ENCODE measurements around the gene IL4R.
A peak's percentile ranks its signal among the peaks of the same experiment; 100 is the strongest.
"Not testable (repeated sequence)": the region's sequence is repeated elsewhere in the genome, so short reads cannot be mapped to it uniquely, and the experiment has no call there.

IL4R gene

DNA sequence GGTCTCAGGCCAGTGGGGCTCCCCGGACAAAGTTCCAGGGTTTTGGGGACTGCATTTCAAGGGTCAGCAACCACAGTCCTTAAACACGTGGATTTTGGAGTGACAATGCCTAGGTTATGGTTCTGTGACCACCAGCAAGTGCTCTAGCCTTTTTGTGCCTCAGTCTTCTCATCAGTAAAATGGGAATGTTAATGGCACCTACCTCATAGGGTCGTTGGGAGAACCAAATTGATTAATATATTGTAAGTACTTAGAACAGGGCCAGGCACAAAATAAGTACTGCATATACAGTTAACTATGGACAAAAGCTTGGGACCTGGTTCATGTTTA is 13.8 kb downstream of the IL4R start:
- no peak for DNase-seq

DNA sequence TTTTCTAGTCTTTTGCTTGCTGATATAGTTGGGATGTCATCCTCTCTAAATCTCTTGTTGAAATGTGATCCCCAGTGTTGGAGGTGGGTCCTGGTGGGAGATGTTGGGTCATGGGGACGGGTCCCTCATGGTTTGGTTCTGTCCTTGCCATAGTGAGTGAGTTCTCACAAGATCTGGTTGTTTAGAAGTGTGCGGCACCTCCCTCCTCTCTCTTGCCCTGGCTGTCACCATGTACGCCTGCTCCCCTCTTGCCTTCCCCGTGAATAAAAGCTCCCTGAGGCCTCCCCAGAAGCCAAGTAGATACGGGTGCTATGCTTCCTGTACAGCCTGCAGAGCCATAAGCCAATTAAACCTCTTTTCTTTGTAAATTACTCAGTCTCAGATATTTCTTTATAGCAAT is 15.2 kb downstream of the IL4R start:
- no peak for DNase-seq

DNA sequence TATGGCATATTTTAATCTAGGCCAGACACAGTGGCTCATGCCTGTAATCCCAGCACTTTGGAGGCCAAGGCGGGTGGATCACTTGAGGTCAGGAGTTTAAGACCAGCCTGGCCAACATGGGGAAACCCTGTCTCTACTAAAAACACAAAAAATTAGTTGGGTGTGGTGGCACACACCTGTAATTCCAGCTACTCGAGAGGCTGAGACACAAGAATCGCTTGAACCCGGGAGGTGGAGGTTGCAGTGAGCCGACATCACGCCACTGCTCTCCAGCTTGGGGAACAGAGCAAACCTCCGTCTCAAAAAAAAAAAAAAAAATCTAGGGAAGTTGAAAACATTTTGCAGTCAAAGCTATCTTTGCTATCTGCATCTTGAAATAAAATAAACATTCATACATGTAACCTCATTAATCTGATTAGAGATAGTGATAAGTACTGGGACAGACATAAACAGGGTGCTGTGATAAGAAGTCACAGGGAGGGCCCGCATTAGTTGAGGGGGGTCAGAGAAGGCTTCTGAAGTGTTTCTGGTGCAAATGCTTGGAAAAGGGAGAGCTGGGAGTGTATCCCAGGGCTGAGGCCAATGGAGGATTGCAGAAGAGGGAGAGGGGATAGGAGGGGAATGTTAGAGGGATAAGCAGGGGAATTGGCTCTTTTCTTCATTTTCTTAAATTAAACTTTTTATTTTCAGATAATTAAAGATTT is 15.8 kb downstream of the IL4R start:
- not testable (repeated sequence) for DNase-seq

DNA sequence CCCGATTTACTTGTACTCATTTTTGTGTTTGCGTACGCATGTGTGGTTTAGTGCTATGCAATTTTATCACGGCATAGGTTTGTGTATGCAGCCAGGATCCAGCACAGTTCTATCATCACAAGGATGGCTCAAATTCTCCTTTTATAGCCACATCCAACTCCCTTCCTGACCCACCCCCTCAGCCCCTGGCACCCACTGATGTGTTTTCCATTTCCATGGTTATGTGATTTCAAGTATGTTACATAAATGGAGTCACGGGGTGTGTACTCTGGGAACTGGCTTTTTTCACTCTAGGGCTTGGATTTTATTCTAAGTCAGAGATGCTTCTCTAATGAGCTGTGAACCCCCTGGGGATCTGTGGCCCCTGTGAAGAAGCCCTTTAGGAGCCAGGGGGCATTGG is 16.8 kb downstream of the IL4R start:
- DNase-seq: peak in 3 of 56 donors; percentile 4 to 21 (median 18)

DNA sequence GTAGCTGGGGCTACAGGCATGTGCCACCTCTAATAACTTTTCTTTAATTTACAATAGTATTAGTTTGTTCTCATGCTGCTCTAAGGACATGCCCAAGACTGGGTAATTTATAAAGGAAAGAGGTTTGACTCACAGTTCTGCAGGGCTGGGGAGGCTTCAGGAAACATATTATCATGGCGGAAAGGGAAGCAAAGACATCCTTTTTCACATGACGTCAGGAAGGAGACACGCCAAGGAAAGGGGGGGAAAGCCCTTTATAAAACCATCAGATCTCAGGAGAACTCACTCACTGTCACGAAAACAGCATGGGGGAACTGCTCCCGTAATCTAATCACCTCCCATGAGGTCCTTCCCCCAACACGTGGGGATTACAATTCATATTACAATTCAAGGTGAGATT is 18.3 kb downstream of the IL4R start:
- no peak for DNase-seq

DNA sequence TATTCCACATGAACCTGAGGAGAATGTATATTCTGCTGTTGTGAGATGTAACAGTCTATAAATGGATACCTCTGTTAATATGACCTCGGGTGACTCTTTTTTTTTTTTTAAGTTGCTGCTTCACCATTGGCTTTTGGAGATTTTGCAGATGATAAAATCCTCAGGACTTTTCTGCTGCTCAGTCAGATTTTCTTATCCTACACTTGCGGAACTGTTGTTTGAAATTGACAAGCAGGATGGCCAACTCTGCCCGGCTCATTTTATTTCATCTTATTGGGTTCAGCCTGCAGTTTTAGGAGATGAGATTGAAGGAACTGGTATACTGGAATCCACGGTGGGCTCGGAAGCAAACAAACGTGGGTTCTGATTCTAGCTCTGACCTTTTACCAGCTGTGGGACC is 19.3 kb downstream of the IL4R start:
- no peak for DNase-seq

DNA sequence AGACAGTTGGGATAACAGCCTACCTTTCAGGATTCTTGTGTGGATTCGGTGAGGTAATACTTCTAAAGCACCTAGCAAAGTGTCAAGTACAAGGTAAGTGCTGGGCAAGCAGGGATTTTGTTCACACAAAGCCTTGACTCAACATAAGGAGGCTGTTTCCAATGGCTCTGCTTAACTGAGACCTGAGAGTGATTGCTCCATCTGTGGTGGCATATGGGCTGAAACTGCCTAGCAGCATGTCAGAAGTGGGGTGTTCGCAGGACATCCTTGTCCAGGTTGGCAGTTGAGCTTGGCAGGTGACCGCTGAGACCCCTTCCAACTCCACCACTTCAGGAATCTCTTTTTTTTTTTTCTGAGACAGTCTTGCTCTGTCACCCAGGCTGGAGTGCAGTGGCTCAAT is 19.8 kb downstream of the IL4R start:
- no peak for DNase-seq

DNA sequence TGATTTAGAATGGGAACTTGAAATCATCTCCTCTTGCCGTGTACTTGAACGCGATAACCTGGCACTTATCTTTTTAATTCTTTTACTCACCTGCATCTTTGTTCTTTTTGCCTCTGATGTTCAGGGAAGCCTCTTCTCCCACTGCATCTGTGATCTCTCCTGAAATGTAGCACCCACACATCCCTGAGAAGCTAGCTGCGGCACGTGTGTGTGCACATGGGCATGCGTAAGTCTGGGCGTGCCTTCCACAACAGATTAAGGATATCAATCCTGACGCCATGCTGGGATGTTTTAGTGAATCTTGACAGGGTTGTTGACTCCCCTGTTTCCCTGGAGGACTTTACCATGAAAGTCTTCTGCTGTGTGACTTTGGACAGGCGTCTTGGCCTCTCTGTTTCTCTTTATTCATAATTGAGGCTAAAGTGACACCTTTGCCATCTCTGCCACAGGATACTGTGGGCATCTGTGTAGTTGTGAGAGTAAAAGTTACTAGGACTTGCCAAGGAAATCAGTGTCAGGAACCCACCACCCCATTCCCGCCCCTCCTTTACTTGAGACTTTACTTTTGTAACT is 20.5 kb downstream of the IL4R start:
- DNase-seq: peak in 13 of 56 donors; percentile 5 to 63 (median 18)

DNA sequence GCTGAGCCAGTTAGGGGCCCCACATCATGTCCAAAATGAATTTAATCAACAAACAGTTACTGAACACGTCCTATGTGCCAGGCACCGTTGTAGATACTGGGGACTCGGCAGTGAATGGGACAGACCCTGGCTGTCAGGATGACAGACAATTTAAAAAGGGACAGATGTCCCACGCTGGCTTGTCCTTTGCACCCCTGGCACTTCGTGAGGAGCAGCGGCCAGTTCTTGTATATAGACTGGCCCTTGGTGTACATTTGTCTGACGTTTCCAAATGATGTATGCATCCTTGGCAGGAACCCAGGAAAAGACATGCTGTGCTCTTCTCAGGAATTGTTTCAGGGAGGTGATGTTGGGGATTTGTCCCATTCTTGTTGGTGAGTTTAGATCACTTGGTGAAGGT is 21.1 kb downstream of the IL4R start:
- DNase-seq: no peak

DNA sequence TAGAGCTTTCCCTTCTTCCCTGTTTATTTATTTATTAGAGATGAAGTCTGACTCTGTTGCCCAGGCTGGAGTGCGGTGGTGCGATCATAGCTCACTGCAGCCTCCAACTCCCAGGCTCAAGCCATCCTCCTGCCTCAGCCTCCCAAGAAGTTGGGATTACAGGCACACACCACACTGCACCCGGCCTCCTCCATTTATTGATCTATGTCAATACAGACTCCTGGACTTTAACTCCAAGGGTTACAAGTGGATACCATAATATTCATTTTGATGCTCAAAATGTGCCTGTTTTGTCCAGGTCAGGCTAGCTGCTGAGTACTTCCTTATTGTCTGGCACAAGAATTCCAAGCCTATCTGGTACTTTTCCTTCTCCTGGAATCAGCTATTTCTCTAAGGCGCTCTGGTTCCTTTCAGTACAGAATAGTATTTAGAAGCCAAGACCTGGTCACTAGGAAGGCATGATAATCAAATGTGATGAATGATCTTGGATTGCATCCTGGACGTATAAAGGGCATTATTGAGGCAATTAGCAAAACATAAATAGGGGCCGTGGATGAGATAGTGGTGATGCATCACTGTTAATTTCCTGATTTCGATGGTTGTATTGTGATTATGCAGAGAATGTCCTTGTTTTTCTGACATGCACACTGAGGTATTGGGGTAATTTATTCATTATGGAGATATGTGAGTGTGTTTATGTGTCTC is 21.7 kb downstream of the IL4R start:
- DNase-seq: no peak

DNA sequence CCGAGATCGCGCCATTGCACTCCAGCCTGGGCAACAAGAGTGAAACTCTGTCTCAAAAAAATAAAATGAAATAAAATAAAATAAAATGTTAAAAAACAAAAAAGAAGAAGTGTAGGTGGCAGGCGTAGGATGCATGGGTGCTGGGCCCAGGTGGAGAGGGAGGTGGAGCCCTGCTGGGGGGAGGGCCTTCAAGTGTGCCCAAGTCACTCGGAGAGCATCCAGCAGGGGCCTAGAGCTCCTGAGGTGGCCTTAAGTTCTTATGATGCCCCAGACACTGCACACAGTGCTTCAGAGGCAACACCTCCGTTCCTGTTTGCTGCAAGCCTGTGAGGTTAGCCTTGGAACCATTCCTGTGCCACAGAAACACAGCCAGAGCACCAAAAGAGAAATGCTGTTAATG is 23.2 kb downstream of the IL4R start:
- DNase-seq: no peak

DNA sequence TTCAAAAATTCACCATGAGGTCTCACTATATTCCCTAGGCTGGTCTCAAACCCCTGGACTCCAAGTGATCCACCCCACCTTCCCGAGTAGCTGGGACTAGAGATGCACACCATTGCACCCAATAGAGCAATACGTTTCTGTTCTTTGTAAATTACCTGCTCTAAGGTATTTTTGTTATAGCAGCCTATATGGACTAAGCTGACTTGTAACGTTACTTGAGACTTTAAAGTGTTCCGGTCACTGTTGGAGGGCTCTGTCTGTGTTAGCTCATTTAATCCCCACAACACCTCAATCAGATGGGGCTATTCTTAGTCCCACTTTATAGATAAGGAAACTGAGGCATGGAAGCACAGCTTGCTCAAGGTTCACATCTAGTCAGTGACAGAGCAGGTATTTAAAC is 25.4 kb downstream of the IL4R start:
- no peak for DNase-seq

DNA sequence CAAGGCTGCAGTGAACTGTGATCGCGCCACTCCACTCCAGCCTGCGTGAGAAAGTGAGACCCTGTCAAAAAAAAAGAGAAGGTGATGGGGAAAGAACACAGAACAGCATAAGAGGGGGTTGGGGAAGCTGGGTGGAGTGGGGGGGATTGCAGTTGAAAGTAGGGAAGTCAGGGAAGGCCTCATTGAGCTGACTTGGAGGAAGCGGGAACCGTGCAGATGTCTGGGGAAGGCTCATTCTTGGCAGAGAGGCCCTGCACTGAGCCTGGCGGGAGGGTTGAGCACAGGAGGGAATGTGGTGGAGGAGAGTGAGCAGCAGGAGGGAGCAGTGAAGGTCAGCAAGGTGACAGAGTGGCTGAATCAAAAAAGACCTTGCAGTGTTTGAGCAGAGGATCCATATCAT is 26.9 kb downstream of the IL4R start:
- DNase-seq: no peak

DNA sequence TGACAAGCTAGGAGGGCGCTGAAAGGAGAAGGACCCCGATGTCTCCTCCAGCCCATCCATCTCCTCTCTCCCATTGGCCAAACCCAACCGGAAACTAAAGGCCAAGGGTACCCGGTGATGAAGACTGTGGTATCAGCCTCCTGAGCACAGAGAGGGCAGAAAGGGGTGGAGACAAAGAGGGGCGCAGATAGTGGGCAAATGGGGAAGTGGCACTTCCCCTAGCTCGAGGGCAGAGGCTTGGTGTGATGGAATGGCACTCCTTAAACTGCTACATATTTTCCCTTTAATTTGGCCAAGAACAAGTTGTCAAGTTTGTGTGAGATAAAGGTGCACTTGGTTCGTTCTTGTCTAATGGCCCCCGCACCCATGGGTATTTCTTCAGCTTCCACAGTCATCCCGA is 27.8 kb downstream of the IL4R start:
- DNase-seq: no peak

DNA sequence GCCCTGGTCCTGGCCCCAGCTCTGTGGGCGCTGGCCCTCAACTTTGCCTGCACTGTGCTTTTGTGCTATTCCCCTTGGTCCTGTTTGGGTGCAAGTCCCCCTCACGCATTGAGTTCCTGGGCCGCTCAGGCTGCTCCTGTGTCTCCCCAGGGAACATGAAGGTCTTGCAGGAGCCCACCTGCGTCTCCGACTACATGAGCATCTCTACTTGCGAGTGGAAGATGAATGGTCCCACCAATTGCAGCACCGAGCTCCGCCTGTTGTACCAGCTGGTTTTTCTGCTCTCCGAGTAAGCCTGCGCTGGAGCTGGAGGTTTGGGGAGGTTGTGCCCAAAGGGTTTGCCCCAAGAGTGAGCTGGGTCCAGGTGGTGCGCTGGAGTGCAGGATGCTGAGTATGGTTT is 28.2 kb downstream of the IL4R start:
- no peak for DNase-seq

DNA sequence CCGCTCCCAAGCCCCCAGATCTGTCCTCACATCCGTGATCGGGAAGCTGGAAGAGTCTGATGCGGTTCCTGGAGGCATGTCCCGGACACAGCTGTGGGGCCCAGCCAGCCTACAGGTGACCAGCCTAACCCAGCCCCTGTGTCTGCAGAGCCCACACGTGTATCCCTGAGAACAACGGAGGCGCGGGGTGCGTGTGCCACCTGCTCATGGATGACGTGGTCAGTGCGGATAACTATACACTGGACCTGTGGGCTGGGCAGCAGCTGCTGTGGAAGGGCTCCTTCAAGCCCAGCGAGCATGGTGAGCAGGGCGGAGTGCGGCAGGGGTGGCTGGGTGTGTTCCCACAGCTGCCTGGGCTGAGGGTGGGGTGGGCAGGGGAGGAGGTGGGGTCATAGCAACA is 30.9 kb downstream of the IL4R start:
- no peak for DNase-seq

DNA sequence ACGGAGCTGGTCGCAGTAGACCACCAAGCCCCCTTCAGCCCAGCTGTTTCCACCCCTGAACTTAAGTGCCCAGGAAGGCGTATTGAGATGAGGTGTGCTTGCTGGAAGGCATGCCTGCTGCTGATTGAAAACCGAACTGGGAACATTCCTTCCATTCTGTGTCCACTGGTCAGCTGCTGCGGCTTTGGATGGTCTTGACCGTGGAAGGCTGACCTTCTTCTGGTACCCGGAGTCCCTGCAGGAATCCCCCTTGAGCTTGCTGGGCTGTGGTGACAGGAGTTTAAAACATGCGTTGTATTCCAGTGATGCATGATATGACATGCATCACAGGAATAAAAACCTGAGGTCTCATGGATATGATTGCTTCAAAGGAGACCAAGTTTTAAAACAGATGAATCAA is 31.4 kb downstream of the IL4R start:
- DNase-seq: no peak

DNA sequence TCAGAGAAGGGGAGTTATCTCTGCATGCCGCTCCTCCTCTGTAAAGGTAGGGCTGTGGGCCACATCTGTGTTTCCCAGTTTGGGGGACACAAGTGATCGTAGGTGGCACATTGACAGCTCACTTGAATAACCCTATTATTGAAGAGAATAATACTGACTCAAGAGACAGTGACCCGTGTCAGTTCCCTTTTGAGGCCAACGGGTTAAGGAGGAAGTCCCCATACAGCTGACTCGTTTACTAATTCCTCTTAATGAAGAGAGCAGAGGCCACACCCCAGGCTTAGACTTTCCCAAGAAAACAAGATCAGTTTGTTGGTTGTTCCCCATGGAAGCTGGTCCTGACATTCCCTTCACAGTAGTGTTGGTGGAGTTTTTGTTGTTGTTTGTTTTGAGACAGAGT is 33.0 kb downstream of the IL4R start:
- no peak for DNase-seq

DNA sequence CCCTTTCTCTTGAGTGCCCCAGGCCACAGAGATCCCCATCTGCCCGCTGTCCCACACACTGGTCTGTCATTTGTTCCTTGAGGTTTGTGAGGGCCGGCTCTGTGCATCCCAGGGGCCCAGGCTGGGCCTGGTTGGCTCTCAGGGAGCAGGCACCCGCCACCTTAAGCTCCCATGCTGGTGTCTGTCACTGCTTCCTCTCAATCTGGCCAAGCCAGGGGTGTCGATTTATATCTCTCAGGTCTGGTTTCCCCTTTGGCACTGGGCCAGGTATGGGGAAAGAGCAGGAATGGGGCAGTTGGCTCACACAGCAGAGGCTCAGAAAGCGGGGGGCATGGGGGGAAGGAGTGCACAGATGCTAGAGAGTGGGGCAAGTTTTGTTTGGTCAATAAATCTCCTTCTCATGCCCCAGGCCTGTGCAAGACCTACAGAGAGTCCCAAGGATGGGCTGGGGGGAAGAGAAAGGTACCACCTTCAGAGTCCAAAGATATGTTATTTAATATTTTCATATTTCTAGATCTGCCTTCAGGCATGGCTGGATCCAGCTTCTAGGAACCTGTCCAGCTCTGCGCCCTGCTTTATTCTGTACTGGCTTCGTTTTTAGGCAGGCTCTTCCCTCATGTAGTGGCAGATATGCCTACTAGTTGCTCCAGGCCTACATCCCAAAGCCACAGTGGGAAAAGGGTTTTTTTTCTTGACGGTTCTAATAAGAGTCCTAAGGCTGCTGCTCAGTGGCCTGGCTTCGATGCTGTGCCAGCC is 34.3 kb downstream of the IL4R start:
- no peak for DNase-seq

DNA sequence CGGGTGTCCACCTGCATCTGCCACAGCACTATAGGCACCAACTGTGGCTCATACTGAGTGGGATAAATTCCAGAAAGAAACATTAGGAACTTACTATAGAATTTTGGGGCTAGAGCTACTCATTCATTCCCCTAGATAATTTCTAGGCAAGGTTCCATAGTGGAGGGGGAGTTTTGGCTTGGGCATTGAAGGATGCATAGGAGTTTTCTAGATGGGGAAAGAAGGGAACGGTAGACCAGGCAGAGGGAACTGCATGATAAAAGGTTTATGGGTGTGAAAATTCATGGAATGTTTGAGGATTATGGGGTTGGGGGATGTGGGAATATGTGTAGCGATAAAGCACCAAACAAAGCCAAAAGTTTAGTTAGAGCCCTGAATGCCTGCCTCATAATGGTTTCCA is 35.5 kb downstream of the IL4R start:
- no peak for DNase-seq

DNA sequence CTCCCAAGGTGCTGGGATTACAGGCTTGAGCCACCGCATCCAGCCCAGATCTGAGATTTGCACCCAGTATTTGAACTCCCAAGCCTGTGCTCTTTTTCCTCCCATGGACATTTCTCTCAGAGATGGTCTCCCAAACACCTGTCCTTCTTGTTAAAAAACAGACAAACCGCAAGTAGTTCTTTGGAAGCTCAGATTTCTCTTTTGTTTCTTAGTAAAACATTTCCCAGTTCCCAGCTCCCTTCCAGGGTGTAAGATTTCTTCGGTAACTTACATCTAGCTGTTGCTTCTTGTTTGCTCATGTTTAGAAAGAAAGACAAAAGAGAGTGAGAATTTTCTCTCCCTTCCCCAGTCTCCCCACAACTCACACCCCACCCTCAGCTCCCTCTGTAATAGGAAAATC is 36.2 kb downstream of the IL4R start:
- no peak for DNase-seq

DNA sequence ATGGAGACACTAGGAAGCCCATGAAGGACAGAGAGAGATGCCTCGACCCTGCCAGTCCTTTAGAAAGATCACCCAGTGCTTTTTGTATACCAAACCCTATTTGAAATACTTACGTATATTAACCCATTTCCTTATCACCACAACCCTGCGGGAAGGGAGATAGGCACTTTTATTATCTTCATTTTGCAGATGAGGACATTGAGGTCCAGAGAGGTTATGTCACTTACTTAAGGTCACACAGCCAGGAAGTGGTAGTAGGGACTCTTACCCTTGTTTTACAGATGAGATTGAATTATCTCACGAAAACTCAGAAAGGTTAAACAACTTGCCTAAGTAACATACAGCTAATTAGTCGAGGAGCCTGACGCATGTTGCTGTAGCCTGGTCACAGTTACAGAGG is 38.2 kb downstream of the IL4R start:
- DNase-seq: no peak

DNA sequence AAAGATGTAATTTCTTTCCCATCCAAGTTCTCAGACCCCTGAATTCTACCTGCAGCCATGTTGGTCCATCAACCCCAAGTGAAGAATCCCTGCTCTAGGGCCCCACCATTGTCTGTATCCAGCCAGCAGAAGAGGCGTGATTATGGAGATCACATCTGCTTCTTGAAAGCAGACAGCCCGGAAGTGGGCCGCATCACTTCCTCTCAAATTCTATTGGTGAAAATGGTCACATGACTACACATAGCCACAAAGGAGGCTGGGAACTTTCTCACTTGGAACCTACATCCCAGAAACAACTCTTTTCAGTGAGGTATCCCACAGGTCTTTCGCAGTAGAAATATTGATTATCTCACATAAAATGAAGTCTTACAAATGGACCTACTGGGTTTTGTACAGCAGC is 40.1 kb downstream of the IL4R start:
- no peak for DNase-seq
